Skeletal muscle tissue (tissue), 4 donors: ENCODE data around the gene RBM47. TPM values are rescaled to one million over a fixed set of nuclear protein-coding genes. Genes with fewer than 3 reads are reported as not detected.

Experiments
- H3K27ac ChIP-seq: one replicate; pipeline ENCODE4 v1.7.0; 2013; ENCODE audit warnings: mild to moderate bottlenecking, low read depth, low read length, inconsistent platforms
- H3K27me3 ChIP-seq, 3 donors: one replicate each; pipeline ENCODE4 v1.7.0; 2013; ENCODE audit warnings: low read length in 3 of 3; ENCODE audit not compliant: control insufficient read depth in 3 of 3, insufficient read depth in 3 of 3
- H3K36me3 ChIP-seq, 3 donors: one replicate each; pipeline ENCODE4 v1.7.0; 2013; ENCODE audit warnings: low read length in 3 of 3; ENCODE audit not compliant: control insufficient read depth in 3 of 3, insufficient read depth in 3 of 3
- H3K4me1 ChIP-seq, 3 donors: one replicate each; pipeline ENCODE4 v1.7.0; 2013; ENCODE audit warnings: low read length in 3 of 3, mild to moderate bottlenecking in 3 of 3; ENCODE audit not compliant: control insufficient read depth in 3 of 3, insufficient read depth in 3 of 3
- H3K4me3 ChIP-seq, 3 donors: one replicate each; pipeline ENCODE4 v1.7.0; 2013; ENCODE audit warnings: low read length in 3 of 3
- H3K9ac ChIP-seq, 3 donors: one replicate each; pipeline ENCODE4 v1.7.0; 2013; ENCODE audit warnings: low read length in 3 of 3, mild to moderate bottlenecking in 3 of 3, moderate library complexity in 2 of 3, low read depth in 1 of 3
- H3K9me3 ChIP-seq, 3 donors: one replicate each; pipeline ENCODE4 v1.7.0; 2013; ENCODE audit warnings: low read length in 3 of 3; ENCODE audit not compliant: control insufficient read depth in 3 of 3
- total RNA-seq: library from RNA; depleted of rRNA; stranded (reverse); fragments of >200 nt; gene quantifications from one replicate; pipeline ENCODE4 v1.2.3, GENCODE V29; 2014
- donor health status: Osteomylitis.

The RBM47 gene
- total RNA-seq, result 2.6 TPM

GRCh38 chr4:40629401-40630334 is at the start of gene RBM47:
RBM47 (minus strand) TSS chr4:40629864; CDS start chr4:40438893, 190,971 bp downstream.
- H3K9me3 ChIP-seq, result no peaks in the 10 kb centered on the region
- H3K4me3 ChIP-seq, result peak within 1 kb of the TSS; percentile 62 to 82 (median 67)
- H3K36me3 ChIP-seq, result no peaks in the 10 kb centered on the region
- H3K27me3 ChIP-seq, result peaks cover 7 to 19% (median 17%) of the 10 kb centered on the region in 3 donors
- H3K4me1 ChIP-seq, result peaks cover 0 to 10% (median 3%) of the 10 kb centered on the region in 3 donors
- peak within 1 kb of the TSS; percentile 76 for H3K27ac ChIP-seq
- H3K9ac ChIP-seq, result peak within 1 kb of the TSS; percentile 62 to 74 (median 68)

- Histone ChIP-seq H3K9ac (no peak overlapping the region), H3K4me3 (no peak overlapping the region), H3K27me3 (no peaks in the 10 kb centered on the region), H3K27ac (no peak overlapping the region), H3K4me1 (no peaks in the 10 kb centered on the region), H3K36me3 (no peaks in the 10 kb centered on the region), H3K9me3 (no peaks in the 10 kb centered on the region)
Measured at GRCh38 chr4:40678421-40678820, 48.8 kb upstream of the RBM47 start.

GRCh38 chr4:40675166-40675565 is 45.5 kb upstream of the RBM47 start:
- Histone ChIP-seq H3K27ac (no peak overlapping the region), H3K9ac (no peak overlapping the region), H3K4me3 (no peak overlapping the region), H3K4me1 (no peaks in the 10 kb centered on the region), H3K36me3 (no peaks in the 10 kb centered on the region), H3K27me3 (no peaks in the 10 kb centered on the region), H3K9me3 (no peaks in the 10 kb centered on the region)

GRCh38 chr4:40672528-40673522 is 43.2 kb upstream of the RBM47 start:
- Histone ChIP-seq H3K9ac (no peak overlapping the region), H3K27ac (no peak overlapping the region)

GRCh38 chr4:40669504-40669903 is 39.8 kb upstream of the RBM47 start:
- no peak overlapping the region for H3K27ac ChIP-seq
- H3K4me1 ChIP-seq, result no peaks in the 10 kb centered on the region
- H3K9me3 ChIP-seq, result no peaks in the 10 kb centered on the region
- no peaks in the 10 kb centered on the region for H3K27me3 ChIP-seq
- H3K4me3 ChIP-seq, result no peak overlapping the region
- no peak overlapping the region for H3K9ac ChIP-seq
- no peaks in the 10 kb centered on the region for H3K36me3 ChIP-seq

More at GRCh38 chr4:40672528-40673522, 43.2 kb upstream of the RBM47 start:
- H3K4me1 ChIP-seq, result no peaks in the 10 kb centered on the region
- no peaks in the 10 kb centered on the region for H3K9me3 ChIP-seq
- H3K4me3 ChIP-seq, result no peak overlapping the region
- no peaks in the 10 kb centered on the region for H3K36me3 ChIP-seq
- no peaks in the 10 kb centered on the region for H3K27me3 ChIP-seq

GRCh38 chr4:40665842-40666241 is 36.2 kb upstream of the RBM47 start:
- Histone ChIP-seq H3K4me3 (no peak overlapping the region), H3K27ac (no peak overlapping the region), H3K36me3 (no peaks in the 10 kb centered on the region), H3K9me3 (no peaks in the 10 kb centered on the region), H3K27me3 (no peaks in the 10 kb centered on the region), H3K4me1 (no peaks in the 10 kb centered on the region), H3K9ac (no peak overlapping the region)

- Histone ChIP-seq H3K27ac (no peak overlapping the region), H3K9me3 (no peaks in the 10 kb centered on the region), H3K27me3 (no peaks in the 10 kb centered on the region), H3K4me1 (no peaks in the 10 kb centered on the region), H3K36me3 (no peaks in the 10 kb centered on the region), H3K4me3 (no peak overlapping the region), H3K9ac (no peak overlapping the region)
Measured at GRCh38 chr4:40662962-40663604, 33.4 kb upstream of the RBM47 start.

GRCh38 chr4:40661803-40662202 is 32.1 kb upstream of the RBM47 start:
- Histone ChIP-seq H3K4me1 (no peaks in the 10 kb centered on the region), H3K9ac (no peak overlapping the region), H3K27me3 (no peaks in the 10 kb centered on the region), H3K4me3 (no peak overlapping the region), H3K9me3 (no peaks in the 10 kb centered on the region), H3K27ac (no peak overlapping the region), H3K36me3 (no peaks in the 10 kb centered on the region)

- no peaks in the 10 kb centered on the region for H3K36me3 ChIP-seq
- no peak overlapping the region for H3K4me3 ChIP-seq
- no peak overlapping the region for H3K9ac ChIP-seq
- H3K9me3 ChIP-seq, result no peaks in the 10 kb centered on the region
- H3K27ac ChIP-seq, result no peak overlapping the region
- no peaks in the 10 kb centered on the region for H3K27me3 ChIP-seq
- H3K4me1 ChIP-seq, result no peaks in the 10 kb centered on the region
Measured at GRCh38 chr4:40656201-40656863, 26.7 kb upstream of the RBM47 start.
